B cell (primary cell): Measurements from ENCODE around the gene SACM1L. TPM values are rescaled to one million over a fixed set of nuclear protein-coding genes. Genes with fewer than 3 reads are reported as not detected.
"Not testable (repeated sequence)": the region's sequence is repeated elsewhere in the genome, so short reads cannot be mapped to it uniquely, and the experiment has no call there.

Experiments used
- ATAC-seq: fragments of 200-7000 bp; cut with Tn5 transposase; one replicate; pipeline ENCODE4 v1.10.0; 2021; ENCODE audit warnings: low read depth, mild to moderate bottlenecking, moderate number of reproducible peaks, moderate library complexity
- CTCF ChIA-PET: fragments of 350-600 bp; sonication (Branson Sonifier 250); formaldehyde crosslinking; loops from one replicate; lab custom pipeline; 2021; ENCODE audit warnings: antibody characterized with exemption, inconsistent platforms; lab: Charles Lee
- POLR2A ChIA-PET: fragments of 350-600 bp; sonication (Branson Sonifier 250); formaldehyde crosslinking; loops from one replicate; lab custom pipeline; 2021; ENCODE audit warnings: antibody characterized with exemption; lab: Charles Lee
- DNase-seq: peaks from one replicate; pipeline ENCODE4 v3.0.0; 2013
- H2AFZ ChIP-seq: 2 replicates; pipeline ENCODE4 v1.6.1; 2012; ENCODE audit warnings: mild to moderate bottlenecking, low read depth, low read length; ENCODE audit not compliant: insufficient read depth, poor library complexity, severe bottlenecking
- H3K27ac ChIP-seq, 2 donors: 1 replicate in 1 of 2; 2 replicates in 1 of 2; pipeline ENCODE4 v1.5.1; 2012 to 2013; ENCODE audit warnings: low read length in 2 of 2, mild to moderate bottlenecking in 2 of 2, moderate library complexity in 1 of 2
- H3K27me3 ChIP-seq, 4 experiments: fragments of 200-600 bp in 1 of 4; sonication (generic) in 1 of 4; replicated peaks in 1 of 4; 1 replicate in 2 of 4; 2 replicates in 2 of 4; pipeline versions ENCODE4 v1.6.1 to v1.7.0; 2013 to 2016; ENCODE audit warnings: low read length in 3 of 4, mild to moderate bottlenecking in 2 of 4, mixed read lengths in 1 of 4, moderate library complexity in 1 of 4; ENCODE audit not compliant: insufficient read depth in 4 of 4, control insufficient read depth in 3 of 4; ENCODE audit errors: control extremely low read depth in 1 of 4
- H3K36me3 ChIP-seq, 2 experiments: replicated peaks in 1 of 2; 1 replicate in 1 of 2; 2 replicates in 1 of 2; pipeline versions ENCODE4 v1.6.1 to v1.7.1; 2013; ENCODE audit warnings: low read length in 1 of 2; ENCODE audit not compliant: insufficient read depth in 2 of 2, control insufficient read depth in 1 of 2; ENCODE audit errors: control extremely low read depth in 1 of 2, extremely low read depth in 1 of 2
- H3K4me1 ChIP-seq, 2 donors: fragments of 200-600 bp in 1 of 2; sonication (generic) in 1 of 2; 1 replicate in 1 of 2; 2 replicates in 1 of 2; pipeline versions ENCODE4 v1.5.1 to v1.6.1; 2013 to 2017; ENCODE audit warnings: low read length in 2 of 2; ENCODE audit not compliant: control insufficient read depth in 2 of 2, insufficient read depth in 2 of 2
- H3K4me2 ChIP-seq: replicated peaks from 2 replicates; pipeline ENCODE3; 2012; ENCODE audit warnings: mild to moderate bottlenecking, low read depth, low read length; ENCODE audit not compliant: poor library complexity, severe bottlenecking
- H3K4me3 ChIP-seq, 5 experiments: fragments of 200-600 bp in 1 of 5; sonication (generic) in 1 of 5; 1 replicate in 3 of 5; 2 replicates in 2 of 5; pipeline versions ENCODE4 v1.5.1 to v1.7.0; 2011 to 2016; ENCODE audit warnings: low read length in 4 of 5, mild to moderate bottlenecking in 4 of 5, low read depth in 2 of 5, control low read depth in 1 of 5, moderate library complexity in 1 of 5; ENCODE audit not compliant: insufficient read depth in 1 of 5; ENCODE audit errors: control extremely low read depth in 1 of 5, extremely low read depth in 1 of 5
- H3K79me2 ChIP-seq: fragments of 200-600 bp; sonication (generic); one replicate; pipeline ENCODE4 v1.6.0; 2016; ENCODE audit warnings: low read length; ENCODE audit not compliant: control insufficient read depth, insufficient read depth
- H3K9ac ChIP-seq: fragments of 200-600 bp; sonication (generic); 2 replicates; pipeline ENCODE4 v1.6.1; 2017; ENCODE audit warnings: mild to moderate bottlenecking, low read length, moderate library complexity
- H3K9me3 ChIP-seq, 3 donors: one replicate each; pipeline versions ENCODE4 v1.6.1 to v1.7.1; 2013; ENCODE audit warnings: low read length in 2 of 3; ENCODE audit not compliant: control insufficient read depth in 2 of 3, insufficient read depth in 1 of 3; ENCODE audit errors: control extremely low read depth in 1 of 3
- H4K20me1 ChIP-seq: 2 replicates; pipeline ENCODE4 v1.6.0; 2012; ENCODE audit warnings: mild to moderate bottlenecking, low read length; ENCODE audit not compliant: insufficient read depth, control insufficient read depth, poor library complexity, severe bottlenecking
- H3K27ac Mint-ChIP-seq: one replicate; pipeline ENCODE4 v1.8.0; 2021; ENCODE audit warnings: mixed read lengths
- H3K27me3 Mint-ChIP-seq: one replicate; pipeline ENCODE4 v1.8.0; 2021; ENCODE audit warnings: mixed read lengths
- H3K4me1 Mint-ChIP-seq: one replicate; pipeline ENCODE4 v1.8.0; 2021; ENCODE audit warnings: mixed read lengths
- H3K4me3 Mint-ChIP-seq: one replicate; pipeline ENCODE4 v1.8.0; 2021; ENCODE audit warnings: mixed read lengths
- H3K9me3 Mint-ChIP-seq: one replicate; pipeline ENCODE4 v1.8.0; 2022; ENCODE audit warnings: mixed read lengths; ENCODE audit not compliant: insufficient read depth
- EZH2 ChIP-seq: IDR thresholded peaks from 2 replicates; pipeline ENCODE4 v1.6.1; 2012; ENCODE audit warnings: borderline replicate concordance, low read depth, mild to moderate bottlenecking, moderate library complexity, low read length; ENCODE audit not compliant: insufficient read depth, poor library complexity, severe bottlenecking
- WGBS: methylation state at CpG from one replicate; pipeline ENCODE4 v1.1.5; 2013; ENCODE audit warnings: missing lambda C conversion rate; ENCODE audit not compliant: insufficient coverage; 5-methylcytosine and 5-hydroxymethylcytosine counted together
- intact Hi-C: fragments of 100-400 bp; cut with micrococcal nuclease; formaldehyde crosslinking; loops from one replicate; pipeline ENCODE4 v1.10.0; 2022
- polyA plus RNA-seq: library from polyadenylated mRNA; depleted of rRNA; stranded (reverse); fragments of >200 nt; gene quantifications from 2 replicates; pipeline ENCODE4 v1.2.3, GENCODE V29; 2012
- total RNA-seq, 2 donors: library from RNA; stranded (reverse); fragments of 120-200 nt in 1 of 2; gene quantifications; 1 replicate in 1 of 2; 2 replicates in 1 of 2; pipeline versions ENCODE4 v1.2.3 to v1.2.4, GENCODE V29; 2013 to 2022
- TF ChIP-seq, protein P1 (sequence below): fragments of 200-600 bp; IDR thresholded peaks from one replicate; pipeline ENCODE4 v1.8.0; 2022; ENCODE audit warnings: antibody characterized with exemption, mild to moderate bottlenecking

Gene SACM1L
- total and polyA plus RNA-seq, 2 donors (not counting 1 experiment from before 2014, with no cell fraction given), result 20.7 to 85.7 TPM

- H3K4me3 Mint-ChIP-seq, result no peak overlapping the region
- peaks cover 3% of the 10 kb centered on the region for H3K27me3 Mint-ChIP-seq
- no peak overlapping the region for H3K4me2 ChIP-seq
- TF ChIP-seq, protein P1, sequence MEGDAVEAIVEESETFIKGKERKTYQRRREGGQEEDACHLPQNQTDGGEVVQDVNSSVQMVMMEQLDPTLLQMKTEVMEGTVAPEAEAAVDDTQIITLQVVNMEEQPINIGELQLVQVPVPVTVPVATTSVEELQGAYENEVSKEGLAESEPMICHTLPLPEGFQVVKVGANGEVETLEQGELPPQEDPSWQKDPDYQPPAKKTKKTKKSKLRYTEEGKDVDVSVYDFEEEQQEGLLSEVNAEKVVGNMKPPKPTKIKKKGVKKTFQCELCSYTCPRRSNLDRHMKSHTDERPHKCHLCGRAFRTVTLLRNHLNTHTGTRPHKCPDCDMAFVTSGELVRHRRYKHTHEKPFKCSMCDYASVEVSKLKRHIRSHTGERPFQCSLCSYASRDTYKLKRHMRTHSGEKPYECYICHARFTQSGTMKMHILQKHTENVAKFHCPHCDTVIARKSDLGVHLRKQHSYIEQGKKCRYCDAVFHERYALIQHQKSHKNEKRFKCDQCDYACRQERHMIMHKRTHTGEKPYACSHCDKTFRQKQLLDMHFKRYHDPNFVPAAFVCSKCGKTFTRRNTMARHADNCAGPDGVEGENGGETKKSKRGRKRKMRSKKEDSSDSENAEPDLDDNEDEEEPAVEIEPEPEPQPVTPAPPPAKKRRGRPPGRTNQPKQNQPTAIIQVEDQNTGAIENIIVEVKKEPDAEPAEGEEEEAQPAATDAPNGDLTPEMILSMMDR, result no peak
- TF ChIP-seq EZH2, result no peak
- no peaks in the 10 kb centered on the region for H3K27me3 ChIP-seq
- no peak overlapping the region for H3K4me3 ChIP-seq
- CTCF ChIA-PET, result no interaction called here
- peaks cover 1% of the 10 kb centered on the region for H3K79me2 ChIP-seq
- H3K27ac Mint-ChIP-seq, result peak overlapping the region; percentile 28
- peaks cover 0 to 14% of the 10 kb centered on the region in 2 experiments for H3K36me3 ChIP-seq
- peaks cover 23% of the 10 kb centered on the region for H3K4me1 Mint-ChIP-seq
- no peaks in the 10 kb centered on the region for H4K20me1 ChIP-seq
- H3K4me1 ChIP-seq, result peaks cover 0 to 19% of the 10 kb centered on the region in 2 donors
- intact Hi-C loops, result no loop called here
- no peak overlapping the region for H2AFZ ChIP-seq
- peak overlapping the region in 1 of 2 donors; percentile 23 for H3K27ac ChIP-seq
- no peak overlapping the region for H3K9ac ChIP-seq
- POLR2A ChIA-PET, result interaction anchor here (0.6 kb wide), 1 partner anchor 9 kb away, joined by 3 read pairs; no protein-coding TSS in a partner anchor
- H3K9me3 Mint-ChIP-seq, result no peaks in the 10 kb centered on the region
- WGBS, result 96% methylated on average over 6 of the region's 12 CpGs
- no peak for ATAC-seq
- H3K9me3 ChIP-seq, result peaks cover 0 to 7% (median 4%) of the 10 kb centered on the region in 3 donors
- DNase-seq, result no peak
Observed at GRCh38 chr3:45684327-45684892, 4.8 kb upstream of the SACM1L start.

- no CpG with 5 or more reads among the region's 4 CpGs for WGBS
- CTCF ChIA-PET, H3K4me2 ChIP-seq, H3K27me3 ChIP-seq, H3K27me3 Mint-ChIP-seq, H3K4me3 Mint-ChIP-seq, ATAC-seq, H3K4me3 ChIP-seq, H3K27ac ChIP-seq, DNase-seq, H3K9me3 Mint-ChIP-seq, POLR2A ChIA-PET, H3K9me3 ChIP-seq, intact Hi-C loops, H3K9ac ChIP-seq, H3K36me3 ChIP-seq, H2AFZ ChIP-seq, H4K20me1 ChIP-seq: not testable (repeated sequence)
- peaks cover 11 to 21% of the 10 kb centered on the region in 2 donors for H3K4me1 ChIP-seq
- H3K79me2 ChIP-seq, result peaks cover 14% of the 10 kb centered on the region
- Mint-ChIP-seq H3K27ac (peak overlapping the region; percentile 50), H3K4me1 (peaks cover 28% of the 10 kb centered on the region)
Observed at GRCh38 chr3:45685722-45686121, 3.5 kb upstream of the SACM1L start.
